Measurements from ENCODE around the gene TGFBR2. TPM values are rescaled to one million over a fixed set of nuclear protein-coding genes. Genes with fewer than 3 reads are reported as not detected.

TGFBR2 gene
- total and polyA plus RNA-seq, 10 of the 15 experiments (the other 5 are each of a cell fraction or from before 2014, with no cell fraction given), result 0.02 to 0.98 (median 0.18) TPM; not detected in 1

GRCh38 chr3:30577788-30578187, 28.6 kb upstream of the TGFBR2 start:
- H4K20me1 ChIP-seq (ENCODE audit: control insufficient read depth, insufficient read depth), result no peaks in the 10 kb centered on the region
- H3K36me3 ChIP-seq (ENCODE audit: control insufficient read depth in 2 of 2, insufficient read depth in 2 of 2, low read length in 1 of 2), result no peaks in the 10 kb centered on the region
- H3K4me1 ChIP-seq (ENCODE audit: control insufficient read depth, insufficient read depth, low read length), result peaks cover 8% of the 10 kb centered on the region
- no peak overlapping the region for H3K9ac ChIP-seq (ENCODE audit: control insufficient read depth, insufficient read depth, low read length)
- TF ChIP-seq GABPA (IDR thresholded peaks at IDR 0.05; ENCODE audit: low read depth), result 0 out of 2 replicates have a peak, but pooled peaks have one; percentile 27
- TF ChIP-seq NFIC (IDR thresholded peaks at IDR 0.05; ENCODE audit: low read depth, low read length), result peak; percentile 87
- TF ChIP-seq RAD51 (IDR thresholded peaks at IDR 0.05), result no peak
- 0 out of 2 replicates have a peak, but pooled peaks have one; percentile 51 for TF ChIP-seq CREM (IDR thresholded peaks at IDR 0.05; ENCODE audit: low read depth)
- TF ChIP-seq PAX5 (IDR thresholded peaks at IDR 0.05; ENCODE audit: borderline replicate concordance, low read depth, low read length), result peak; percentile 21; the same call in 1 of the 2 replicates
- TF ChIP-seq ZBTB11 (CRISPR knock-in tag; IDR thresholded peaks at IDR 0.05), result no peak
- TF ChIP-seq MEF2A (IDR thresholded peaks at IDR 0.05; ENCODE audit: insufficient read depth, low read depth, low read length), result peak; percentile 77; the same call in 1 of the 2 replicates
- TF ChIP-seq MTA3 (IDR thresholded peaks at IDR 0.05; ENCODE audit: borderline replicate concordance, low read length), result peak; percentile 65; the same call in 1 of the 2 replicates
- TF ChIP-seq EED (IDR thresholded peaks at IDR 0.05; ENCODE audit: low read depth), result peak; percentile 75
- TF ChIP-seq FOXM1 (IDR thresholded peaks at IDR 0.05; ENCODE audit: low read depth, low read length), result peak; percentile 77; the same call in 1 of the 2 replicates
- peak; percentile 72 for TF ChIP-seq JUNB (IDR thresholded peaks at IDR 0.05)
- no peak for TF ChIP-seq KAT2A (conservative IDR thresholded peaks at IDR 0.05; ENCODE audit: control insufficient read depth, low read depth, low read length)
- TF ChIP-seq ATF2 (IDR thresholded peaks at IDR 0.05; ENCODE audit: low read length), result peak; percentile 70; the same call in 1 of the 2 replicates
- TF ChIP-seq TCF7 (IDR thresholded peaks at IDR 0.05; ENCODE audit: borderline replicate concordance), result no peak
- TF ChIP-seq RUNX3 (IDR thresholded peaks at IDR 0.05; ENCODE audit: low read length), result peak; percentile 93
- TF ChIP-seq ETV6 (conservative IDR thresholded peaks at IDR 0.05 in 1 of 2, IDR thresholded peaks at IDR 0.05 in 1 of 2; ENCODE audit: borderline replicate concordance in 1 of 2, low read depth in 1 of 2), result 0 out of 4 replicates have a peak, but pooled peaks of 1 of the 2 experiments have one; percentile 26
- TF ChIP-seq ZNF592 (IDR thresholded peaks at IDR 0.05), result no peak
- no peak for TF ChIP-seq POLR2AphosphoS5 (IDR thresholded peaks at IDR 0.05; ENCODE audit: low read length)
- peak; percentile 64 for FAIRE-seq
- BruUV-seq (replicated peaks), result no TSS peak
- ATAC-seq, result peak; percentile 69
- in situ Hi-C loops (cut with MboI), result no loop called here
- no peaks in the 10 kb centered on the region for H3K79me2 ChIP-seq (ENCODE audit: control insufficient read depth, insufficient read depth, low read length)
- H3K4me2 ChIP-seq (ENCODE audit: control insufficient read depth, insufficient read depth), result 0 out of 2 replicates have a peak overlapping the region, but pooled peaks have one; percentile 17
- ChIA-PET SMC1A (ENCODE audit: uncharacterized antibody, unreplicated experiment) (no interaction called here), RAD21 (ENCODE audit: unreplicated experiment) (no interaction called here), CTCF (no interaction called here), POLR2A (no interaction called here)
- H3K9me3 ChIP-seq (replicated peaks; ENCODE audit: control insufficient read depth, insufficient read depth, low read length), result no peaks in the 10 kb centered on the region
- intact Hi-C loops (cut with micrococcal nuclease; ENCODE audit: unreplicated experiment), result no loop called here
- H3K27me3 ChIP-seq (replicated peaks in 1 of 2; ENCODE audit: control insufficient read depth in 2 of 2, insufficient read depth in 2 of 2, low read length in 1 of 2), result no peaks in the 10 kb centered on the region
- H2AFZ ChIP-seq (ENCODE audit: control insufficient read depth, low read depth, low read length), result no peak overlapping the region
- no peak overlapping the region for H3K4me3 ChIP-seq
- no peak for DNase-seq (ENCODE audit: low read depth, low spot score)
- H3K27ac ChIP-seq (ENCODE audit: control insufficient read depth, insufficient read depth), result no peak overlapping the region
